Fibroblast of pulmonary artery (primary cell): ENCODE measurements around the gene PRKAG2.

ENCODE experiments used
- DNase-seq: peaks from one replicate; pipeline ENCODE4 v3.0.0-alpha.2; 2010; ENCODE audit warnings: low read depth
- H3K4me3 ChIP-seq: replicated peaks from 2 replicates; pipeline ENCODE4 v1.5.1; 2011; ENCODE audit warnings: low read depth, mild to moderate bottlenecking, control low read depth, low read length, moderate library complexity
- CTCF ChIP-seq: IDR thresholded peaks from 2 replicates; pipeline ENCODE4 v1.5.1; 2011; ENCODE audit warnings: mild to moderate bottlenecking, control low read depth, low read length, inconsistent platforms; ENCODE audit errors: missing control alignments

Gene PRKAG2

GRCh38 chr7:151856516-151856915 lies 20.4 kb downstream of the PRKAG2 start:
- DNase-seq = no peak
- H3K4me3 ChIP-seq = no peak overlapping the region
- TF ChIP-seq CTCF = no peak

GRCh38 chr7:151856098-151856497 lies 20.8 kb downstream of the PRKAG2 start:
- no peak overlapping the region for H3K4me3 ChIP-seq
- no peak for DNase-seq
- no peak for TF ChIP-seq CTCF

GRCh38 chr7:151854720-151855071 lies 22.2 kb downstream of the PRKAG2 start:
- no peak overlapping the region for H3K4me3 ChIP-seq
- no peak for DNase-seq
- no peak for TF ChIP-seq CTCF

GRCh38 chr7:151853896-151854719 lies 22.8 kb downstream of the PRKAG2 start:
- no peak for DNase-seq
- no peak overlapping the region for H3K4me3 ChIP-seq
- TF ChIP-seq CTCF = no peak

- no peak for DNase-seq
Measured at GRCh38 chr7:151852486-151853396, 24.2 kb downstream of the PRKAG2 start.

GRCh38 chr7:151851782-151852181 lies 25.1 kb downstream of the PRKAG2 start:
- no peak overlapping the region for H3K4me3 ChIP-seq
- no peak for TF ChIP-seq CTCF
- no peak for DNase-seq

More at GRCh38 chr7:151852486-151853396, 24.2 kb downstream of the PRKAG2 start:
- H3K4me3 ChIP-seq = no peak overlapping the region
- no peak for TF ChIP-seq CTCF
